GM23248 (cell line): Measurements from ENCODE around the gene UBXN11. TPM values are rescaled to one million over a fixed set of nuclear protein-coding genes. Genes with fewer than 3 reads are reported as not detected.

Experiments used
- DNase-seq: peaks from one replicate; pipeline ENCODE4 v3.0.0-alpha.2; 2015
- H2AFZ ChIP-seq: fragments of 200-600 bp; sonication (generic); 2 replicates; pipeline ENCODE4 v1.6.1; 2016; ENCODE audit warnings: antibody characterized with exemption
- H3F3A ChIP-seq: fragments of 200-600 bp; sonication (generic); 2 replicates; pipeline ENCODE4 v1.6.1; 2016; ENCODE audit warnings: mild to moderate bottlenecking, antibody characterized with exemption, mixed run types; ENCODE audit not compliant: insufficient read depth
- H3K27ac ChIP-seq: fragments of 200-600 bp; sonication (generic); 2 replicates; pipeline ENCODE4 v1.5.1; 2016; ENCODE audit warnings: mild to moderate bottlenecking
- H3K27me3 ChIP-seq: fragments of 200-600 bp; sonication (generic); replicated peaks from 2 replicates; pipeline ENCODE4 v1.6.1; 2016; ENCODE audit warnings: mild to moderate bottlenecking; ENCODE audit not compliant: insufficient read depth
- H3K36me3 ChIP-seq: fragments of 200-600 bp; sonication (generic); 2 replicates; pipeline ENCODE4 v1.6.1; 2016; ENCODE audit warnings: low read depth, mild to moderate bottlenecking
- H3K4me1 ChIP-seq: fragments of 200-600 bp; sonication (generic); 2 replicates; pipeline ENCODE4 v1.6.1; 2016; ENCODE audit warnings: mild to moderate bottlenecking; ENCODE audit not compliant: insufficient read depth
- H3K4me2 ChIP-seq: fragments of 200-600 bp; sonication (generic); one replicate; pipeline ENCODE4 v1.6.1; 2016; ENCODE audit warnings: mild to moderate bottlenecking; ENCODE audit not compliant: unreplicated experiment
- H3K4me3 ChIP-seq: fragments of 200-600 bp; sonication (generic); 2 replicates; pipeline ENCODE4 v1.5.1; 2016; ENCODE audit warnings: mild to moderate bottlenecking
- H3K79me2 ChIP-seq: fragments of 200-600 bp; sonication (generic); 2 replicates; pipeline ENCODE4 v1.6.1; 2016; ENCODE audit warnings: mild to moderate bottlenecking; ENCODE audit not compliant: insufficient read depth
- H3K9ac ChIP-seq: fragments of 200-600 bp; sonication (generic); 2 replicates; pipeline ENCODE4 v1.6.1; 2016; ENCODE audit warnings: mild to moderate bottlenecking
- H3K9me2 ChIP-seq: fragments of 200-600 bp; sonication (generic); 2 replicates; pipeline ENCODE4 v1.6.1; 2016; ENCODE audit warnings: mixed run types, mild to moderate bottlenecking, moderate library complexity; ENCODE audit not compliant: insufficient read depth
- H3K9me3 ChIP-seq: fragments of 200-600 bp; sonication (generic); one replicate; pipeline ENCODE4 v1.6.1; 2017; ENCODE audit warnings: low read depth
- H4K20me1 ChIP-seq: fragments of 200-600 bp; sonication (generic); 2 replicates; pipeline ENCODE4 v1.6.0; 2016; ENCODE audit not compliant: insufficient read depth
- EZH2 ChIP-seq: fragments of 200-600 bp; sonication (generic); IDR thresholded peaks from 2 replicates; pipeline ENCODE4 v1.6.1; 2018; ENCODE audit warnings: antibody characterized with exemption, mild to moderate bottlenecking; ENCODE audit not compliant: insufficient read depth, poor library complexity, severe bottlenecking
- EZH2phosphoT487 ChIP-seq: fragments of 200-600 bp; sonication (generic); IDR thresholded peaks from 2 replicates; pipeline ENCODE4 v1.6.1; 2018; ENCODE audit warnings: antibody characterized with exemption, moderate library complexity, mild to moderate bottlenecking, low read depth; ENCODE audit not compliant: insufficient read depth
- WGBS, 2 experiments: methylation state at CpG; one replicate each; pipeline ENCODE4 v1.1.6; 2015 to 2017; ENCODE audit warnings: low lambda C conversion rate in 2 of 2, low coverage in 1 of 2; ENCODE audit errors: missing lambda C conversion rate in 2 of 2; 5-methylcytosine and 5-hydroxymethylcytosine counted together
- in situ Hi-C: fragments of 300-500 bp; cut with MboI; formaldehyde crosslinking; loops from 2 replicates; pipeline ENCODE4 v1.15.0; 2020
- polyA plus RNA-seq: library from polyadenylated mRNA; unstranded; fragments of >200 nt; fragmentation: Nextera tagmentation; extraction: Ambion mirVana; gene quantifications from 2 replicates; pipeline ENCODE4 v1.2.1, GENCODE V29; 2016
- total RNA-seq: library from RNA; depleted of rRNA; stranded (reverse); fragments of >200 nt; shearing (Covaris generic); gene quantifications from 2 replicates; pipeline ENCODE4 v1.2.3, GENCODE V29; 2014

Gene UBXN11
- total and polyA plus RNA-seq, 2 experiments from 2014 or later: 5.8 to 12.7 TPM

GRCh38 chr1:26289158-26290059, 17.0 kb downstream of the UBXN11 start:
- no peak overlapping the region for H3K27ac ChIP-seq
- in situ Hi-C loops: no loop called here

DNA sequence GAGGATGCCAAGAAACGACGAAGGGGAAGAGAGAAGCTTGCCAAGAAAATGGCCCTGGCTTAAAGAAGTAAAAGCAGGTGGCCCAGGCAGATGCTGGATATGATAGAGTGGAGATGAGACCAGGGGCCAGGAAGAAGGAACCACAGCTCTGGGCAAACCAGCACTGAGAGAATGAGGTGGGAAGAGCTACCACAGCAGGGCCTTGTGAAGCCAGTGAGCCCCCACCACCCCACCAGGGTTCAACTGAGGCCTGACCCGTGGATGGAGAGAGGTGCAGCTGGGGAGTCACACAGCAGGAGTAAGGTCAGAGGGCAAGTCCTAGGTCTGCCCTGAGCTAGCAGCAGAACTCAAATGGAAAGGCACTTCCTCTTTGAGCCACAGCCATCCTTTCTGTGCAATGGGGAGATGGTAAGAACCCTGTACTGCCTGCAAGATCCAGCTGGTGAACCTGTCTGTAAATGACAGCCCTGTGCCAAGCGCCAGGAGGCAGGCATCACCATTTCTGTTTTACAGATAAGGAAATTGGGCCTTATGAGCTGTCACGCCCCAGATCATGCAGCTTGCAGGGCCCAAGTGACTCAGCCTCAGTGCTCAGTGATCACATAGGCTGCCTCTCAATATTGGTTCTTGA, 18.0 kb downstream of the UBXN11 start:
- no peaks in the 10 kb centered on the region for H4K20me1 ChIP-seq
- no peaks in the 10 kb centered on the region for H3K27me3 ChIP-seq
- no peak overlapping the region for H3K27ac ChIP-seq
- no peaks in the 10 kb centered on the region for H3K36me3 ChIP-seq
- peaks cover 38% of the 10 kb centered on the region for H3F3A ChIP-seq
- in situ Hi-C loops: no loop called here
- H3K4me1 ChIP-seq: peaks cover 17% of the 10 kb centered on the region
- 71 to 73% methylated on average over 5 of the region's 5 CpGs for WGBS, 2 experiments
- no peaks in the 10 kb centered on the region; the same call in 1 of the 2 replicates for H3K79me2 ChIP-seq
- H3K9me3 ChIP-seq: no peaks in the 10 kb centered on the region
- no peaks in the 10 kb centered on the region for H3K9me2 ChIP-seq
- no peak overlapping the region for H3K4me2 ChIP-seq
- TF ChIP-seq EZH2phosphoT487 (no peak), EZH2 (no peak)
- H2AFZ ChIP-seq: no peak overlapping the region
- H3K4me3 ChIP-seq: no peak overlapping the region
- H3K9ac ChIP-seq: no peak overlapping the region
- peak; percentile 44 for DNase-seq

More at GRCh38 chr1:26289158-26290059, 17.0 kb downstream of the UBXN11 start:
- Histone ChIP-seq H2AFZ (no peak overlapping the region), H3K36me3 (no peaks in the 10 kb centered on the region), H3K4me2 (no peak overlapping the region), H3K9me3 (no peaks in the 10 kb centered on the region), H3K4me1 (peaks cover 8% of the 10 kb centered on the region), H3F3A (peaks cover 29% of the 10 kb centered on the region), H3K27me3 (no peaks in the 10 kb centered on the region), H3K4me3 (no peak overlapping the region), H3K9me2 (no peaks in the 10 kb centered on the region), H3K79me2 (no peaks in the 10 kb centered on the region), H3K9ac (no peak overlapping the region), H4K20me1 (no peaks in the 10 kb centered on the region)
- DNase-seq: no peak
- 92 to 93% methylated on average over 20 to 21 of the region's 21 CpGs for WGBS, 2 experiments
- TF ChIP-seq EZH2phosphoT487 (no peak), EZH2 (no peak)

- no peak overlapping the region for H2AFZ ChIP-seq
- WGBS, 2 experiments: 90 to 93% methylated on average over 5 of the region's 5 CpGs
- in situ Hi-C loops: no loop called here
- H3K79me2 ChIP-seq: peaks cover 5% of the 10 kb centered on the region
- H3F3A ChIP-seq: peaks cover 45% of the 10 kb centered on the region
- no peak for TF ChIP-seq EZH2phosphoT487
- TF ChIP-seq EZH2: no peak
- no peaks in the 10 kb centered on the region for H3K9me3 ChIP-seq
- peaks cover 24% of the 10 kb centered on the region for H3K4me1 ChIP-seq
- H3K4me2 ChIP-seq: no peak overlapping the region
- H3K27ac ChIP-seq: no peak overlapping the region
- no peaks in the 10 kb centered on the region for H3K36me3 ChIP-seq
- no peaks in the 10 kb centered on the region for H3K27me3 ChIP-seq
- no peak for DNase-seq
- no peaks in the 10 kb centered on the region for H3K9me2 ChIP-seq
- H3K4me3 ChIP-seq: no peak overlapping the region
- H3K9ac ChIP-seq: no peak overlapping the region
- H4K20me1 ChIP-seq: no peaks in the 10 kb centered on the region
These were observed 18.6 kb downstream of the UBXN11 start for GRCh38 chr1:26287811-26288210.

DNA sequence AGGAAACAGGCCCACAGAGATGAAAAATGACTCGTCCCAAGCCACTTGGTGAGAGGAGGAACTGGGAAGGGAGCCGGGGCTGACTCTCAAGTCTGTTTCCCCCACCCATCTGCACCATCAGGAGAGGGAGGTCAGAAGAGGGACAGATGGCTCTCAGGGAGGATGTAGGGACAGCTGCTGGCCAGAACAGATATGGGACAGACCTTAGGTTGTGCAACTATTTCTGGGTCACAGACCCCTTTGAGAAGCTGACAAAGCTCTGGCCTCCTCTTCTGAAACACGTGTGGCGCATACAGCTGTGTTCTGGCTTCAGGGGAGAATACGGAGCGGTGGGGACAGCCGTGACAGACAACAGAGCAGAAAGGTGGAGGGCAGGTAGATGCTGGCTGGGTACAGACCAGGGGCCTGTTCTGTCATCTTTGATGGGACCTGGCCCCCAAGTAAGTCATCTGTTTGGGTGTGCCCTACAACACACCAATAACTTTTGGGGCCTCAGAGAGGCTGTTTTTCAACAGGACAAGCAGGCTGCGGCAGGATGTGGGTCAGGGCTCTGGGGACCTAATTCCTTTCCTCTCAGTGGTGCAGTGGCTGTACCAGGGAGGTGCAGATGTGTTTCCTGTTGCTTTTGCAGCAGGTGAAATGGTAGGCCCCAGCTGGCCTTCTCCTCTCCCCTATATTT, 19.3 kb downstream of the UBXN11 start:
- no peak overlapping the region for H3K4me2 ChIP-seq
- H3K79me2 ChIP-seq: peaks cover 12% of the 10 kb centered on the region
- H3K9me3 ChIP-seq: no peaks in the 10 kb centered on the region
- peaks cover 48% of the 10 kb centered on the region for H3F3A ChIP-seq
- no peak overlapping the region for H2AFZ ChIP-seq
- no peaks in the 10 kb centered on the region for H3K36me3 ChIP-seq
- no peak overlapping the region for H3K9ac ChIP-seq
- TF ChIP-seq EZH2phosphoT487 (no peak), EZH2 (no peak)
- no peaks in the 10 kb centered on the region for H4K20me1 ChIP-seq
- H3K27ac ChIP-seq: 0 out of 2 replicates have a peak overlapping the region, but pooled peaks have one; percentile 24
- H3K27me3 ChIP-seq: no peaks in the 10 kb centered on the region
- no peaks in the 10 kb centered on the region for H3K9me2 ChIP-seq
- WGBS, 2 experiments: 26 to 43% methylated on average over 8 of the region's 8 CpGs
- peak; percentile 57 for DNase-seq
- in situ Hi-C loops: no loop called here
- H3K4me1 ChIP-seq: peaks cover 28% of the 10 kb centered on the region
- no peak overlapping the region for H3K4me3 ChIP-seq
